GM10847 (cell line): ENCODE measurements around the gene HOGA1.

ENCODE experiments used
- POLR2A ChIP-seq: IDR thresholded peaks from 2 replicates; pipeline ENCODE4 v1.6.1; 2011; ENCODE audit not compliant: insufficient read length; ENCODE audit errors: extremely low read depth

The HOGA1 gene

GRCh38 chr10:97650726-97651125 lies 66.5 kb downstream of the HOGA1 start:
- no peak for TF ChIP-seq POLR2A

- TF ChIP-seq POLR2A: no peak
Measured at GRCh38 chr10:97651773-97652172, 67.6 kb downstream of the HOGA1 start.

GRCh38 chr10:97656777-97657176 lies 72.6 kb downstream of the HOGA1 start:
- TF ChIP-seq POLR2A: no peak

- no peak for TF ChIP-seq POLR2A
Measured at GRCh38 chr10:97659589-97659988, 75.4 kb downstream of the HOGA1 start.
